Measurements from ENCODE around the gene DLG2.

DLG2 gene

GRCh38 chr11:84383576-84383975 is 1243.6 kb downstream of the DLG2 start:
- H3K27ac ChIP-seq: no peak overlapping the region
- H3K4me3 ChIP-seq (ENCODE audit: low read depth in 1 of 2, low read length in 1 of 2): no peak overlapping the region
- no peaks in the 10 kb centered on the region for H3K4me1 ChIP-seq (ENCODE audit: control insufficient read depth in 1 of 2, insufficient read depth in 1 of 2, low read depth in 1 of 2, low read length in 1 of 2)
- H3K9me3 ChIP-seq: no peaks in the 10 kb centered on the region
- H3K36me3 ChIP-seq: no peaks in the 10 kb centered on the region
- no peaks in the 10 kb centered on the region for H3K27me3 ChIP-seq
- TF ChIP-seq, protein P1, sequence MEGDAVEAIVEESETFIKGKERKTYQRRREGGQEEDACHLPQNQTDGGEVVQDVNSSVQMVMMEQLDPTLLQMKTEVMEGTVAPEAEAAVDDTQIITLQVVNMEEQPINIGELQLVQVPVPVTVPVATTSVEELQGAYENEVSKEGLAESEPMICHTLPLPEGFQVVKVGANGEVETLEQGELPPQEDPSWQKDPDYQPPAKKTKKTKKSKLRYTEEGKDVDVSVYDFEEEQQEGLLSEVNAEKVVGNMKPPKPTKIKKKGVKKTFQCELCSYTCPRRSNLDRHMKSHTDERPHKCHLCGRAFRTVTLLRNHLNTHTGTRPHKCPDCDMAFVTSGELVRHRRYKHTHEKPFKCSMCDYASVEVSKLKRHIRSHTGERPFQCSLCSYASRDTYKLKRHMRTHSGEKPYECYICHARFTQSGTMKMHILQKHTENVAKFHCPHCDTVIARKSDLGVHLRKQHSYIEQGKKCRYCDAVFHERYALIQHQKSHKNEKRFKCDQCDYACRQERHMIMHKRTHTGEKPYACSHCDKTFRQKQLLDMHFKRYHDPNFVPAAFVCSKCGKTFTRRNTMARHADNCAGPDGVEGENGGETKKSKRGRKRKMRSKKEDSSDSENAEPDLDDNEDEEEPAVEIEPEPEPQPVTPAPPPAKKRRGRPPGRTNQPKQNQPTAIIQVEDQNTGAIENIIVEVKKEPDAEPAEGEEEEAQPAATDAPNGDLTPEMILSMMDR (IDR thresholded peaks at IDR 0.05): no peak

GRCh38 chr11:84381666-84382065 is 1245.5 kb downstream of the DLG2 start:
- Histone ChIP-seq H3K4me1 (ENCODE audit: control insufficient read depth in 1 of 2, insufficient read depth in 1 of 2, low read depth in 1 of 2, low read length in 1 of 2) (no peaks in the 10 kb centered on the region), H3K27me3 (no peaks in the 10 kb centered on the region), H3K27ac (no peak overlapping the region), H3K9me3 (no peaks in the 10 kb centered on the region), H3K36me3 (no peaks in the 10 kb centered on the region), H3K4me3 (ENCODE audit: low read depth in 1 of 2, low read length in 1 of 2) (no peak overlapping the region)
- TF ChIP-seq, protein P1 (IDR thresholded peaks at IDR 0.05): no peak

- TF ChIP-seq, protein P1 (IDR thresholded peaks at IDR 0.05): no peak
- H3K27ac ChIP-seq: no peak overlapping the region
- H3K4me3 ChIP-seq (ENCODE audit: low read depth in 1 of 2, low read length in 1 of 2): no peak overlapping the region
- H3K9me3 ChIP-seq: no peaks in the 10 kb centered on the region
- no peaks in the 10 kb centered on the region for H3K36me3 ChIP-seq
- no peaks in the 10 kb centered on the region for H3K4me1 ChIP-seq (ENCODE audit: control insufficient read depth in 1 of 2, insufficient read depth in 1 of 2, low read depth in 1 of 2, low read length in 1 of 2)
- H3K27me3 ChIP-seq: no peaks in the 10 kb centered on the region
Measured at GRCh38 chr11:84372381-84372950, 1254.7 kb downstream of the DLG2 start.

DNA sequence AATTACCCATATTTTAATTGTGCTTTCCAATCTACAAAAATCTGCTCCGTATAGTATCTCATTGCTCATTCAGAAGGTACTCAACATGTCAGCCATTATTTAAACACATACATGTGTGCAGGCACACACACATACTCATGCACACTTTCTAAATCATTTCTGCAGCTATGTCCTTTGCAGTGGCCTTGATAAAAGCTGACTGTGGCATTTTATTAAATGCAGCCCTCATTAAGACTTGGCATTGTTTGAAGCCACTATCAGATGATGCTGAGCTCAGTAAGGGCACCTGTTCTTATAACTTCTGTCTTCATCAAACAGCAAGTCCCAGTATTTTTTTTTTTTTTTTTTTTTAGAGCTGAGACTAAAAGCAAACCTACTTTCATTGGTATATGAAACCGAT is 1269.1 kb downstream of the DLG2 start:
- no peaks in the 10 kb centered on the region for H3K9me3 ChIP-seq
- H3K36me3 ChIP-seq: no peaks in the 10 kb centered on the region
- H3K27ac ChIP-seq: no peak overlapping the region
- H3K4me3 ChIP-seq (ENCODE audit: low read depth in 1 of 2, low read length in 1 of 2): no peak overlapping the region
- H3K4me1 ChIP-seq (ENCODE audit: control insufficient read depth in 1 of 2, insufficient read depth in 1 of 2, low read depth in 1 of 2, low read length in 1 of 2): no peaks in the 10 kb centered on the region
- TF ChIP-seq, protein P1 (IDR thresholded peaks at IDR 0.05): no peak
- H3K27me3 ChIP-seq: no peaks in the 10 kb centered on the region

DNA sequence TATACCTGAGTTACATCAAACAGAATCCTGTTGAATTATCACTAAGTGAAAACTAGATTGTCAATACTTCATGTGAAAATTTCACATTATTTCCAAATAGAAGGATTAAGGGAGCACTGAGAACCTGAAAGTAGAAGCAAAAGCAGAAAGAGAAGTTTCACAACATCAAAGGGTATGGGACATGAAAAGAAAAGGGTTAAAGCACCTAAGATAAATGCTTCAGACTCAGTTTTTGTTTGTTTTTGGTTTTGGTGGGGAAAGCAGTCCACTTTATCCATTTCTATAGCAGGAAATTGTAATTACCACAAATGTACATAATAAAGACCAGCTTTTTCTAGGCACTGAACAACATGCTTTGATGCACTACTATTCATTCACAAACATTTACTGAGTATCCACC is 1271.2 kb downstream of the DLG2 start:
- H3K27me3 ChIP-seq: no peaks in the 10 kb centered on the region
- TF ChIP-seq, protein P1 (IDR thresholded peaks at IDR 0.05): no peak
- H3K9me3 ChIP-seq: no peaks in the 10 kb centered on the region
- H3K4me1 ChIP-seq (ENCODE audit: control insufficient read depth in 1 of 2, insufficient read depth in 1 of 2, low read depth in 1 of 2, low read length in 1 of 2): no peaks in the 10 kb centered on the region
- H3K36me3 ChIP-seq: no peaks in the 10 kb centered on the region
- no peak overlapping the region for H3K4me3 ChIP-seq (ENCODE audit: low read depth in 1 of 2, low read length in 1 of 2)
- no peak overlapping the region for H3K27ac ChIP-seq

DNA sequence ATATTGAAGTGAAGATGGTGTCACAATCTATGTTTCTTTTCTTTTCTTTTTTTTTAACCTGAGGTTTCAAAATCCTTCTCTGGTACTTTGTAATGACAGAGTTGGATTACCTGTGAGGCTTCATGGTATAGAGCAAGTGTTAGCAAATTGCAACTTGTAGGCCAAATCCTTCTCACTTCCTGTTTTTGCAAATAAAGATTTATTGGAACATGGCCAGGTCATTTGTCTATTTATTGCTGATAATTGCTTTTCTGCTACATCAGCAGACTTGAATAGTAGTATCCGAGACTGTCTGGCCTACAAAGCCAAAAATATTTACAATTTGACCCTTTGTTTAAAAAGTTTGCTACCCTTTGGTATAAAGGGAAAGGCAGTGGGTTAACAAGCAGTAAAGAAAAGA is 1281.5 kb downstream of the DLG2 start:
- TF ChIP-seq, protein P1 (IDR thresholded peaks at IDR 0.05): no peak

More for the DNA sequence above, 1281.5 kb downstream of the DLG2 start:
- no peaks in the 10 kb centered on the region for H3K36me3 ChIP-seq
- H3K4me1 ChIP-seq (ENCODE audit: control insufficient read depth in 1 of 2, insufficient read depth in 1 of 2, low read depth in 1 of 2, low read length in 1 of 2): no peaks in the 10 kb centered on the region
- H3K4me3 ChIP-seq (ENCODE audit: low read depth in 1 of 2, low read length in 1 of 2): no peak overlapping the region
- H3K27ac ChIP-seq: no peak overlapping the region
- no peaks in the 10 kb centered on the region for H3K9me3 ChIP-seq
- H3K27me3 ChIP-seq: no peaks in the 10 kb centered on the region

All from neutrophil (primary cell).